ENCODE data around the gene TMEM239. TPM values are rescaled to one million over a fixed set of nuclear protein-coding genes. Genes with fewer than 3 reads are reported as not detected.

TMEM239 gene
- total RNA-seq, 2 experiments from 2014 or later = not detected

DNA sequence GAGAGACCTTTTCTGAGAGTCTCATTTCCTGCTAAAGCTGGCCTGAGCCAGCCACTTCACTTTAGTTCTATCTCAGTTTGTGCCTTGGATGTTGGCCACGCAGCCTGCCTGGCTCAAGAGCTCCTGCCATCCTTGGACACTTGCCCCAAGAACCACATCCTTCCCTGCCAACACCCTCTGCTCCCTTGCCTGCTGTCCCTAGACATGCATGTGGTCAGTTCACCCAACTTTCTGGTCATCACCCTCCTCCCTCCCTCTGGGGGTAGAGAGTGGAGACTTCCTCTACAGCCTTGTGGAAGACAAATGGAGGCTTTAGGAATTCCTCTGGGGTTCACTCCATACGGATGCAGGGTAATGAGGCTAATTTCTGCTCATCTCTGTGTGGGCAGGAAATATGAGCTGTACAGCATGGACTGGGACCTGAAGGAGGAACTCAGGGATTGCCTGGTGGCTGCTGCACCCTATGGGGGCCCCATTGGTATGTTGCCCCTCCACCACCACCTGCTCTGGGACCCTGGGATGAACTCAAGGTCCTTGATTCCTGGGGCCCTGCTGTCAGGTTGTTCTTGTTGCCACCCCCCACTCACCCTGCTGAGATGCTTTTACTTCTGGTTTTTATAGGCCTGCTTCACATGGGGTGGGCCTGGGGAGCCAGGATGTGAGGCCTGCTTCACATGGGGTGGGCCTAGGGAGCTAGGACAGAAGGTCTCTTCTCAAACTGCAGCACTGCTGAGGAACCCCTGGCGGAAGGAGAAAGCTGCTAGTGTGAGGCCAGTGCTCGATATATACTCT, 43.4 kb downstream of the TMEM239 start:
- Mint-ChIP-seq H3K27me3 (no peaks in the 10 kb centered on the region), H3K4me3 (no peak overlapping the region), H3K27ac (no peak overlapping the region), H3K9me3 (no peaks in the 10 kb centered on the region), H3K4me1 (peaks cover 3% of the 10 kb centered on the region), H3K36me3 (ENCODE audit: low read depth) (peaks cover 18% of the 10 kb centered on the region)
- no peak for DNase-seq
- POLR2A ChIA-PET = interaction anchor here (0.9 to 1.1 kb wide), 3 partner anchors 9 to 19 kb away, joined by 3 read pairs; no protein-coding TSS in a partner anchor
- CTCF ChIA-PET = interaction anchor here (1.1 kb wide), 1 partner anchor 11 kb away, joined by 3 read pairs; no protein-coding TSS in a partner anchor

GRCh38 chr20:2864626-2865025, 48.5 kb downstream of the TMEM239 start:
- Mint-ChIP-seq H3K27ac (no peak overlapping the region), H3K4me1 (peaks cover 5% of the 10 kb centered on the region), H3K9me3 (no peaks in the 10 kb centered on the region), H3K4me3 (no peak overlapping the region), H3K36me3 (ENCODE audit: low read depth) (peaks cover 26% of the 10 kb centered on the region), H3K27me3 (no peaks in the 10 kb centered on the region)
- POLR2A ChIA-PET = interaction anchor here (1.0 kb wide), 1 partner anchor 8 kb away, joined by 5 read pairs; the partner anchor contains the start of gene PTPRA
- CTCF ChIA-PET = no interaction called here
- no peak for DNase-seq

DNA sequence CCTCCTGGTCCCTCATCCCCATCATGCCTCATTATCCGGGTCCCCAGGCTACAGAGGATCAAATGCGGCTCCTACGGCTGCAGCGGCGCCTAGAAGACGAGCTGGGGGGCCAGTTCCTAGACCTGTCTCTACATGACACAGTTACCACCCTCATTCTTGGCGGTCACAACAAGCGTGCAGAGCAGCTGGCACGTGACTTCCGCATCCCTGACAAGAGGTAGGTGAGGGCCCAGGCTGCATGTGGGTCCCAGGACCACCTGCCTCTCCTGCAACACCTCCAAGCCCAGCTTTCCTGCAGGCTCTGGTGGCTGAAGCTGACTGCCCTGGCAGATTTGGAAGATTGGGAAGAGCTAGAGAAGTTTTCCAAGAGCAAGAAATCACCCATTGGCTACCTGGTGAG, 48.9 kb downstream of the TMEM239 start:
- CTCF ChIA-PET = no interaction called here
- no peaks in the 10 kb centered on the region for H3K9me3 Mint-ChIP-seq
- no peak overlapping the region for H3K4me3 Mint-ChIP-seq
- POLR2A ChIA-PET = no interaction called here
- peaks cover 26% of the 10 kb centered on the region for H3K36me3 Mint-ChIP-seq (ENCODE audit: low read depth)
- H3K4me1 Mint-ChIP-seq = peaks cover 5% of the 10 kb centered on the region
- H3K27me3 Mint-ChIP-seq = no peaks in the 10 kb centered on the region
- no peak for DNase-seq
- no peak overlapping the region for H3K27ac Mint-ChIP-seq

DNA sequence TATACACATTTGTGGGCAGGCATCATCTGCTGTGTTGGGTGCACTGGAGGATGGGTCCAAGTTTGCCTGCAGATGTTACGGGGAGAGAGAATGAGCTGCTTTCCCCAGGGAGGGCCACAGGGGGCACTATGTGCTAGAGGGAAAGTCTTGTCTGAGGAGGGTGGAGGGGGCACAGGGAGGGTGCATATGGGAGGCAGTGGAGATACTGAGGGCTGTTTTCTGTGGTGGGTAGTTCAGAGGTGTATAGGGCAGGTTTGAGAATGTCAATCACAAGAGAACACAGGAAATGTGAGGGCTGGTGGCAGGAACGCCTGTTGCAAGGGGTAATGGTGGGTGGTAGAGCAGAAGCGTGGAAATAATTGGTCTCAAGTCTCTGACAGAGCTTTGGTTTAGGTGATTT, 49.5 kb downstream of the TMEM239 start:
- Mint-ChIP-seq H3K9me3 (no peaks in the 10 kb centered on the region), H3K27me3 (no peaks in the 10 kb centered on the region), H3K36me3 (ENCODE audit: low read depth) (peaks cover 26% of the 10 kb centered on the region), H3K4me3 (no peak overlapping the region), H3K4me1 (peaks cover 9% of the 10 kb centered on the region), H3K27ac (no peak overlapping the region)
- no peak for DNase-seq
- POLR2A ChIA-PET = no interaction called here
- CTCF ChIA-PET = no interaction called here

DNA sequence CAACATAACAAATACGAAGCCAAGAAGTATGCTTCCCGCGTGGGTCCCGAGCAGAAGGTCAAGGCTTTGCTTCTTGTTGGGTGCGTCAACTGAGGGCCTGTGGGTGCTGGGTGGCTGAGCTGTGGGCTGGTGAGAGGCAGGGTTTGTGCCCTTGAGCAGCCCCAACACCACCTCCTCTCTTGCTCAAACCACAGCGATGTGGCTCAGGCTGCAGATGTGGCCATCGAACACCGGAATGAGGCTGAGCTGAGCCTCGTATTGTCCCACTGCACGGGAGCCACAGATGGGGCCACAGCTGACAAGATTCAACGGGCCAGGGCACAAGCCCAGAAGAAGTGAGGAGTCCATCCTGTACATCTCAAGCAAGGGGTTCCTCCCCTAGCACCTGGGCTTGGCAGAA, 50.1 kb downstream of the TMEM239 start:
- no peaks in the 10 kb centered on the region for H3K9me3 Mint-ChIP-seq
- no peaks in the 10 kb centered on the region for H3K27me3 Mint-ChIP-seq
- peaks cover 15% of the 10 kb centered on the region for H3K4me1 Mint-ChIP-seq
- H3K36me3 Mint-ChIP-seq (ENCODE audit: low read depth) = peaks cover 22% of the 10 kb centered on the region
- H3K4me3 Mint-ChIP-seq = no peak overlapping the region
- POLR2A ChIA-PET = no interaction called here
- CTCF ChIA-PET = interaction anchor here (0.7 kb wide), 1 partner anchor 16 kb away, joined by 3 read pairs; no protein-coding TSS in a partner anchor
- no peak overlapping the region for H3K27ac Mint-ChIP-seq
- DNase-seq = no peak

GRCh38 chr20:2867081-2867864, 51.1 kb downstream of the TMEM239 start:
- Mint-ChIP-seq H3K4me1 (peaks cover 21% of the 10 kb centered on the region), H3K36me3 (ENCODE audit: low read depth) (peaks cover 15% of the 10 kb centered on the region), H3K4me3 (no peak overlapping the region), H3K27ac (no peak overlapping the region), H3K27me3 (no peaks in the 10 kb centered on the region), H3K9me3 (no peaks in the 10 kb centered on the region)
- DNase-seq = no peak
- CTCF ChIA-PET = no interaction called here
- POLR2A ChIA-PET = no interaction called here

Other genes starting within 250 kb of the TMEM239 start
- 100 to 1,000 TPM; 285 to 302 TPM for gene NOP56, start 163.7 kb upstream of the TMEM239 start, total RNA-seq
- gene IDH3B, start 152.1 kb upstream of the TMEM239 start, total RNA-seq = 10 to 100 TPM; 78.8 to 82.2 TPM
- 1 to 10 TPM; 2.7 to 2.9 TPM for gene EBF4, start 123.6 kb upstream of the TMEM239 start, total RNA-seq
- gene CPXM1, start 15.7 kb upstream of the TMEM239 start, total RNA-seq = under 1 TPM; 0.20 to 0.33 TPM
- gene C20orf141, start 1.4 kb upstream of the TMEM239 start, total RNA-seq = not detected
- gene PCED1A, start 24.3 kb downstream of the TMEM239 start, total RNA-seq = 10 to 100 TPM; 25.0 to 25.7 TPM
- gene VPS16, start 24.4 kb downstream of the TMEM239 start, total RNA-seq = 10 to 100 TPM; 49.7 to 53.0 TPM
- gene PTPRA, start 57.1 kb downstream of the TMEM239 start, total RNA-seq = 10 to 100 TPM; 66.9 to 71.5 TPM
- gene GNRH2, start 227.3 kb downstream of the TMEM239 start, total RNA-seq = 1 to 10 TPM; 2.3 to 3.0 TPM
- 10 to 100 TPM; 33.7 to 35.3 TPM for gene MRPS26, start 229.7 kb downstream of the TMEM239 start, total RNA-seq